Stimulated activated CD4-positive, alpha-beta T cell treated with anti-CD3 and anti-CD28 coated beads, Interleukin-4, amount 100 ng/mL, for 24 hours (primary cell): ENCODE measurements around the gene LAG3.
"Not testable (repeated sequence)": the region's sequence is repeated elsewhere in the genome, so short reads cannot be mapped to it uniquely, and the experiment has no call there.

ENCODE experiments used
- DNase-seq: peaks from one replicate; pipeline ENCODE4 v3.0.0-alpha.2; 2020

The LAG3 gene

GRCh38 chr12:6772331-6772695 lies at the start of gene LAG3:
TSS of gene LAG3 (plus strand) at chr12:6772520. CDS start at chr12:6772853, 333 bp downstream.
- DNase-seq = peak; percentile 55

GRCh38 chr12:6722863-6723262 lies 49.5 kb upstream of the LAG3 start:
- DNase-seq = no peak

- peak; percentile 96 for DNase-seq
Observed at GRCh38 chr12:6723607-6724408, 48.5 kb upstream of the LAG3 start, which contains the start of gene COPS7A. TSS of gene COPS7A (plus strand) at chr12:6724046. CDS start at chr12:6724657, 611 bp downstream.

GRCh38 chr12:6724409-6724797 lies 47.9 kb upstream of the LAG3 start:
- DNase-seq = peak; percentile 25

- no peak for DNase-seq
Observed at GRCh38 chr12:6725350-6725749, 47.0 kb upstream of the LAG3 start.

- DNase-seq = no peak
Observed at GRCh38 chr12:6729186-6729585, 43.1 kb upstream of the LAG3 start.

GRCh38 chr12:6730169-6730568 lies 42.2 kb upstream of the LAG3 start:
- no peak for DNase-seq

- DNase-seq = no peak
Observed at GRCh38 chr12:6734506-6735387, 37.6 kb upstream of the LAG3 start.

GRCh38 chr12:6735448-6736191 lies 36.7 kb upstream of the LAG3 start:
- peak; percentile 36 for DNase-seq

- DNase-seq = no peak
Observed at GRCh38 chr12:6736754-6737153, 35.6 kb upstream of the LAG3 start.

- not testable (repeated sequence) for DNase-seq
Observed at GRCh38 chr12:6742080-6742479, 30.2 kb upstream of the LAG3 start.

GRCh38 chr12:6742834-6743233 lies 29.5 kb upstream of the LAG3 start:
- no peak for DNase-seq

GRCh38 chr12:6743300-6743699 lies 29.0 kb upstream of the LAG3 start:
- not testable (repeated sequence) for DNase-seq

GRCh38 chr12:6745741-6746525 lies 26.4 kb upstream of the LAG3 start:
- DNase-seq = no peak

GRCh38 chr12:6747216-6747615 lies 25.1 kb upstream of the LAG3 start:
- DNase-seq = no peak

GRCh38 chr12:6748761-6749160 lies 23.6 kb upstream of the LAG3 start:
- no peak for DNase-seq

GRCh38 chr12:6750506-6750905 lies 21.8 kb upstream of the LAG3 start:
- DNase-seq = no peak

GRCh38 chr12:6751767-6752166 lies 20.6 kb upstream of the LAG3 start:
- DNase-seq = no peak

GRCh38 chr12:6752167-6752920 lies 20.0 kb upstream of the LAG3 start:
- peak; percentile 32 for DNase-seq

- DNase-seq = peak; percentile 98
Observed at GRCh38 chr12:6752921-6753771, 19.2 kb upstream of the LAG3 start, which contains the start of gene MLF2. TSS of gene MLF2 (minus strand) at chr12:6753141. CDS start at chr12:6752334, 807 bp downstream.
